Loucy (cell line): ENCODE measurements around the gene SZT2.

ENCODE experiments used
- CTCF ChIP-seq: fragments of 200-600 bp; sonication (generic); conservative IDR thresholded peaks from 2 replicates; pipeline ENCODE4 v1.5.1; 2014; ENCODE audit warnings: mild to moderate bottlenecking, antibody characterized with exemption, low read length
- EZH2phosphoT487 ChIP-seq: fragments of 200-600 bp; IDR thresholded peaks from 2 replicates; pipeline ENCODE4 v1.6.1; 2018; ENCODE audit warnings: antibody characterized with exemption, mild to moderate bottlenecking, moderate library complexity, borderline replicate concordance

DNA sequence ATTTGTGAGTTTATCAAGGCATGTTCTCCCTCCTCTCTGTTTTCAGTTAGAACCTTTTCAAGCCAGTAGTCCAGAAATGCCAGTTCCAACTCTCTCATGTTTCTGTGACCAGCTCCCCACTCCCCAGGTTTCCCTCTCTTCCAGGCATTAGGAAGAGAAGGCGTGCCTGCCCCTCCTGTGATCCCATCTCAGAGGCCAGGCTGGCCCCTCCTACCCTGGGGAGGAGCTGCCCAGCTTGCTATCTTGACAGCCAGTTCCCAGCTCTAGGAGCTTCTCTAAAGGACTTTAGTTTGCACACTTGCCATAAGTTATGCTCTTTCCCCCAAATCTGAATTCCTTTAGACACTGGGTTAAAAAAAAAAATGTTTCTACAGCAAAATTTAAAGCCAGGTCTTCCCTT, 55.1 kb downstream of the SZT2 start:
- no peak for TF ChIP-seq CTCF
- no peak for TF ChIP-seq EZH2phosphoT487
